ENCODE measurements around the gene CYB561.

CYB561 gene

GRCh38 chr17:63434951-63435571 lies 11.0 kb downstream of the CYB561 start:
- no peak for DNase-seq (ENCODE audit: low read depth, low spot score)

DNA sequence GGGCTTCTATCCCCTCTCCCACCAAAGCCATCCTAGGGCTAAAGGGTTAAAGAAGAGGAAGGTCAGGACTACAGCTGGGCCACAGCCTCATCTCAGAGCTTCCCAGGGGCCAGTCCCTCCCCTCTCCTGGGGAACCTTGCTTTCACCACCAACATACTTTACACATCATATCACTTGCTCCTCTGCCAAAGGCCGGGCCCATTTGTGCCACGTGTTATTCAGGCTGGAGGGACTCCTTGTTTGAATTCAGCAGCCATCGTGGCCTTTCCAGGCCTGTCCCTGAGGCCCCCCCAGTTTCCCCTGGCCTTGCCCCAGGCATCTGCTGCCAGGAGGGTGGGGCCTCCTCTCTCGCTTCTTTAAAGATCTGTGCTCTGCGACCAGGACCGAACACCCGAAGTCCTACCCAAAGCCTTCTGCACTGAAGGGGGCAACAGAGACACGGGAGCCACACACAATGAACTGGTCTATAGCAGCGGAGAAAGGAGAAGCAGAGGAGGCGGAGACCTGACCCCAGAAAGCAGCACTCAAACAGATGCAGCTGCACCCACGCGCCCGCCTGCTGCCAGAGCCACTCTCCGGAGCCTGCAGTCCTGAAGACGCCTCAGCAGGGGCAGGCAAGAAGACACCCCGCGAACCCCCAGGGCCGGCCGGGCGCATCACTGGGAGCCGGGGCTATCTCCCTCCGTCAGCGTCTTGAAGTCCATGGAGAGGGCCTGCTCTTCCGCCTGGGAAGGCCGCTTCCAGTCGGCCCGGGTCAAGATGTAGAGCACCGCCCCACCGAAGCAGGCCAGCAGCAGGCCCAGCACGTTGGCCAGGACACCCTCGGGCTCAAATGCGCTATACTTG lies 12.1 kb downstream of the CYB561 start:
- no peak for DNase-seq (ENCODE audit: low read depth, low spot score)

GRCh38 chr17:63431939-63432804 lies 13.9 kb downstream of the CYB561 start:
- DNase-seq (ENCODE audit: low read depth, low spot score) = no peak

GRCh38 chr17:63431618-63431938 lies 14.5 kb downstream of the CYB561 start:
- no peak for DNase-seq (ENCODE audit: low read depth, low spot score)

DNA sequence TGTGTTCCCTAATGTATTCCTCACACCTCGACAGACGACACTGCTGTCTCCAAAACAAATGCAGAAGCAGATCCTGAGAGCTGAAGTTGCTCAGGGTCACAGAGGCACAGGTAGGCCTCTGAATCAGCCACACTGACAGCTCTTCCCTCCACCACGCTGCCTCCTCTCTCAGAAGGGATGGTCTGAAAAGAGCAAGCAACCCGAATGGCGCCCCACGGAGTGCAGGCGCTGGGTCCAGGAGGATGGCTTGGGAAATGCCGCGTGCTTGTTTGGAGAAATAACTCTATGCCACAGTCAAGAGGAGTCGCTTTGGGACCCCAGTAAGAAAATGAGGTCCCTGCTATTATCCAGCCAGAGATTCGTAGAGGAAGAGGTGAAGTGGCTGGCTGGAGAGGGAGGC lies 15.9 kb downstream of the CYB561 start:
- no peak for DNase-seq (ENCODE audit: low read depth, low spot score)

- DNase-seq (ENCODE audit: low read depth, low spot score) = no peak
Measured at GRCh38 chr17:63429766-63430165, 16.3 kb downstream of the CYB561 start.

DNA sequence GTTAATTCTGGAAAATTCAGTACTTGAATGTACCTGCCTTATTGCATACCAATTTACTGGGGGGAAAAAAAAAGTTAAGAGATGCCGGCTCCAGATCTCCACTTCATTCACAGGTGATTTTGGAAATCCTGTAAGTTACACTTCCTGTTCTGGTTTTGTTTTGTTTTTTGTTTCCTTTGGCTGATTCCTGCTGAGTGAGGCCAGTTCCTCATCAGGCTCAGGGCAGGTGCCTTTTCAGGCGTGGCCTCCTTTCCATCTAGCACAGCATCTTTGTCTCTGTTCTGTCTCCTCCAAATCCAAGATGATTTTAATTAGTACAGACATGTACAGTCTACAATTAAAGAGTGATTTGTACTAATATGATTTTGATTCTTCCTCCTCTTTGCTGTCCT lies 19.2 kb downstream of the CYB561 start:
- DNase-seq (ENCODE audit: low read depth, low spot score) = no peak

DNA sequence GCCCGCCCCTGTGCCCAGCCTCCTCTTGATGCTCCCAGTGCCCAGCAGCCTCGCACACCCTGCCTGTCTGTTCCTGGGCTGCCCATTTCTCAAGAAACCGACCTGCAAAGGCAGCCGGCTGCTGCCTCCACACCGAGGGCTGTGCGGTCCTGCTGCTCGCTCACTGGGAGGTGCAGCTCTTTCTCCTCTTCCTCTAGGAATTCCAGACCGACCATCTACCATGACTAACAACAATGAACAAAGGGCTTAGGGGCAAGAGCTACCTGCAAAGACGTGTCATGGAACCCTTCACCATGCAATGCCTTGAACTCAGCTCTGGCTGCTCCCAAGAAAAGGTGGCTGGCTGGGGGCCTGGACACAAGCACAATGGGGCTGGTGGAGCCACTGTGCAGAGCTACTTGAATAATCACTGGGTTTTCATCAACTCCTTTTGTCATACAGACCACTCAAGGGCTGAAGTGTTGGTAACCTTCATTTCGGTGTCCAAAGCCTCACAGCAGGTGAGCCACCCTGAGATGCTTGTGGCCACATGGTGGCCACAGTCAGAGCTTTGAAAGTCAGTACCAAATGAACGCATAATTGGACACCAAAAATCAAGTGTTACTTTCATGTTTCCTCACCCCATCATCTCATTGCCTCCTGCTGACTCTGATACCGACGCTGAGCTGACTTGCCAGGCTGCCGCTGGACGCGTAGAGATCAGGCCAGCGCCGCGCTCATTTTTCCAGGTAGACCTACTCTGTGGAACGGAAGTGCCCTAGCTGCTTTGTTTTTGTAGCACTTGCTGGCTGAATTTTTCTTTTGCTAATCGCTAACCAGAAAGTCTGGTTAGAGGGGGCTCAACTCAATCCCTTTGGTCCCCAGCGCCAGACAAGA lies 19.8 kb downstream of the CYB561 start:
- DNase-seq (ENCODE audit: low read depth, low spot score) = no peak

- peak; percentile 38 for DNase-seq (ENCODE audit: low read depth, low spot score)
Measured at GRCh38 chr17:63425483-63425882, 20.6 kb downstream of the CYB561 start.

DNA sequence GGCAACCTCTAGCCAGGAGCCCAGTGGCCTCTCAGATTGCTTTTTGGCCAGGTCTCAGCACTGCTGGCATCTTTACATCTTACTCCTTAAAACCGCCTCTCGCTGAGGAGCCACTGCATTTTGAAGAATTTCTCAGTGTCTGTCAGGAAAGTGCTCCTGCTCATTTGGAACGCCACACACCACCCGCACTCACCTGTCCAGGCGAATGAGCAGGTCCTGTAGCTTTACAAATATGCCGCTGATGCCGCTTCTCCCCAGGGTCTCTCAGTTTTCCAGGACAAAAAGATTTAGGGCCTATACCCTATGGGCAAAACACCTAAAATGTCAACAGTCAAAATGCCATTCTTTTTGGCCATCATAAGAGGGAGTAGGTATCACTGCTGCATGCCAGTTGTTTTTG lies 22.1 kb downstream of the CYB561 start:
- DNase-seq (ENCODE audit: low read depth, low spot score) = no peak

DNA sequence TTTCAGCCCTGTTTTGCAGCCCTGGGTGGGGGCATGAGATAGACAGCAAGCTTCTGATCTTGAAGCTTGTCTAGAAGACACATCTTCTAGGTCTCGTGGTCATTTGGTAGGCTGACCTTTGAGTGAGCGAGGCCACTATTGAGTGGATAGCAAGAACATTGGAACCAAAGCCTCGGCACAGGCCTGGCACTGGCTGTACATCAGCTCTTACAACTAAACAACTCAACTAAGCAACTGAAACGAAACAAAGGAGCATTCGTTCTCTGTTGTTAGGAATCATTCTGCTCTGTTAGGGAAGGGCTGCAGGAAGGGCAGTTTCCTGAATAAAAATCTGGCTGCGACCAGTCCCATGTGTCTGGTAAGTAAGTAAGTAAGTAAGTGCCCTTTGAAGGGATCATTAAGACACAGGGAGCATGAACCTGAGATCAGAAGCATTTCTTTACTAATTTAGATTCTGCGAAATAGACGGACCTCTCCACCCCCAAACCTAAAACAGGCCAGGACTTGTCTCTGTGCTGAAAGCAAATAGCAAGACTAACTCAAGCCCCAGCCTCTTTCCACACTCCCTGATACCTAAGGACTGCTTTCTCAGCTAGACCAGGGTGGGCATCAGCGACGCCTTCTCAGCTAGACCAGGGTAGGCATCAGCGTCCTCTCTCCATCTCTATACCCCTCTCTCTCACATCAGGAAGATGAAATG lies 22.7 kb downstream of the CYB561 start:
- no peak for DNase-seq (ENCODE audit: low read depth, low spot score)

DNA sequence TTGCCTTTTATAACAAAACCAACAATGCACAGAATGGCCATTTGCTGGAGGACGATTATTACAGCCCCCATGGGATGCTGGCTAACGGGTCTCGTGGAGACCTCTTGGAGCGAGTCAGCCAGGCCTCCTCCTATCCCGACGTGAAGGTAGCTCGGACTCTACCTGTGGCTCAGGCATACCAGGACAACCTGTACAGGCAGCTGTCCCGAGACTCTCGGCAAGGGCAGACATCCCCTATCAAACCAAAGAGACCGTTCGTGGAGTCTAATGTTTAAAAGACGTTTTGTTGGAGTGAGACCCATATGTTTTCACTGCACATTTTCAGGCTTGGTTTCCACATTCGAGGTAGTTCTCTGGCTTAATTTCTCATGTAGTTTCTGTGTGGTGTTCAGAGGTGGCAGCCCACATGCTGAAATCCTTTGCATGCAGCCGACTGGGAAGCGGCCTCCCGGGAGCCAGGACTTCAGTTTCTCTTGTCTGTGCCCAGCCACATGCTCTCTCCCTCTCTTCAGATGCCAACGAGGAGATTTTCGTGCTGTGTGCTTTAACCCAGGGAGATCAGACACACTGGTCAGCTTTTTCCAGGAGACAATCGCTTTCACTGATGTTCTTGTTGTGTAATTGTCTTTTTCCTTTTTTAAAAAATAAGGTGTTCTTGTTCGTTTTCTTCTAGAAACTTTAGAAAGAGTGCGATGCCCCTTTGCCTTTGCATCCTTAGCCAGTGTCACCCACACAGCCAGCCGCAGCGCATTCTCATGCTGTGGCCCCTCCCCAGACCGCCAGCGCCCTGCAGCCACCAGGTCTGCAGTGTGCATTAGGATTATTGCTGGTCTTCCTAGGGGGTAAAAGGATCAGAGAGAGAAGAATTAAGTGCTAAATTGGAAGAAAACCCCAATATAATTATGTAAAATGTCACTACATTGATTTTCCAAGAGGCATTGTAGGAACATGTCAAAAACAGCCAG lies 24.1 kb downstream of the CYB561 start:
- no peak for DNase-seq (ENCODE audit: low read depth, low spot score)

- no peak for DNase-seq (ENCODE audit: low read depth, low spot score)
Measured at GRCh38 chr17:63420868-63421680, 25.0 kb downstream of the CYB561 start.

GRCh38 chr17:63419949-63420867 lies 25.9 kb downstream of the CYB561 start:
- DNase-seq (ENCODE audit: low read depth, low spot score) = no peak

GRCh38 chr17:63419398-63419797 lies 26.7 kb downstream of the CYB561 start:
- no peak for DNase-seq (ENCODE audit: low read depth, low spot score)

- no peak for DNase-seq (ENCODE audit: low read depth, low spot score)
Measured at GRCh38 chr17:63418540-63418939, 27.6 kb downstream of the CYB561 start.

- no peak for DNase-seq (ENCODE audit: low read depth, low spot score)
Measured at GRCh38 chr17:63414222-63414621, 31.9 kb downstream of the CYB561 start.

GRCh38 chr17:63413128-63413527 lies 33.0 kb downstream of the CYB561 start:
- no peak for DNase-seq (ENCODE audit: low read depth, low spot score)
